ENCODE measurements around the gene LHX4. TPM values are rescaled to one million over a fixed set of nuclear protein-coding genes. Genes with fewer than 3 reads are reported as not detected.

LHX4 gene
- total RNA-seq, result under 0.01 and 0.09 TPM in 2 replicates

GRCh38 chr1:180229483-180230415 is at the start of gene LHX4:
TSS of gene LHX4 (plus strand) at chr1:180230264. CDS start at chr1:180230530, 266 bp downstream.

Other genes starting within 250 kb of the LHX4 start
- 325 and 634 TPM in 2 replicates for gene QSOX1, start 75.4 kb upstream of the LHX4 start, total RNA-seq